NCI-H774 (cell line): ENCODE measurements around the gene LRRK1.
A peak's percentile ranks its signal among the peaks of the same experiment; 100 is the strongest.

Experiments
- DNase-seq: peaks from one replicate; lab custom pipeline; 2025; lab: John Stamatoyannopoulos, UW

The LRRK1 gene

GRCh38 chr15:101022876-101023275 lies 103.7 kb downstream of the LRRK1 start:
- no peak for DNase-seq

GRCh38 chr15:101023501-101024072 lies 104.4 kb downstream of the LRRK1 start:
- DNase-seq, result no peak

DNA sequence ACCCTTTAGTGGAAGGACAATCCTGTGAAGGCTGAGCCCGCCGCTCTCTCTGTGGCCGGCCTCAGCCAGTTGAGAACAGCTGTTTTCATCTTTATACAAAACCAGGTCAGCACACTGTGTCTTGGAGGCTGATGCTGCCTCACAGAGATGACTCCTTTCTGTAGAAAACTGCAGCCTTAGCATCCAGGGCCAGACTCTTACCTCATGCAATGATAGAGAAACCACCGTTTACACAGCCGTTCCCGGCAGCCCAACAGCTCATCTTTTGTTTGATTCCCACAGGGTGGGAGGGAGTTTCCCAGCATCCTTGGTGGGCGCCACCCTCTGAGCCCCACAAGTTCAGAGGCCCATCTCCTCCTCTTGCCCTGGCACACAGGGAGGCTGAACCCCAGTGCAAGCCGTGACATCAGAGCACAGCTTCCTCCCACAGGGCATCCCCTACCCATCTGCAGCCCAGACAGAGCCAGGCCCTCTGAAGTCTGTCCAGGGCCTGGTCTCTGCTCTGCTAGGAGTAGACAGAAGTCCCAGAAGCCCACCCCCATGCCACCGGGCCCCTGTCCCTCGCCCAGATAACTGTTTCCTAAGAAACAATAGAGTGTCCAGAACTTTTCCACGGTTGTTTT lies 105.0 kb downstream of the LRRK1 start:
- no peak for DNase-seq

- no peak for DNase-seq
These were observed 105.7 kb downstream of the LRRK1 start for GRCh38 chr15:101024706-101025500.

GRCh38 chr15:101025501-101025885 lies 106.3 kb downstream of the LRRK1 start:
- DNase-seq, result no peak

GRCh38 chr15:101025896-101026631 lies 106.9 kb downstream of the LRRK1 start:
- no peak for DNase-seq

- no peak for DNase-seq
These were observed 107.6 kb downstream of the LRRK1 start for GRCh38 chr15:101026656-101027272.

- DNase-seq, result no peak
These were observed 108.2 kb downstream of the LRRK1 start for GRCh38 chr15:101027273-101027901.

- DNase-seq, result no peak
These were observed 108.8 kb downstream of the LRRK1 start for GRCh38 chr15:101027920-101028319.

- no peak for DNase-seq
These were observed 109.2 kb downstream of the LRRK1 start for GRCh38 chr15:101028321-101028720.

- no peak for DNase-seq
These were observed 109.7 kb downstream of the LRRK1 start for GRCh38 chr15:101028772-101029438.

GRCh38 chr15:101029971-101030661 lies 111.0 kb downstream of the LRRK1 start:
- DNase-seq, result no peak

GRCh38 chr15:101031213-101031612 lies 112.1 kb downstream of the LRRK1 start:
- DNase-seq, result peak; percentile 37

GRCh38 chr15:101033801-101034200 lies 114.6 kb downstream of the LRRK1 start:
- no peak for DNase-seq

GRCh38 chr15:101035611-101036010 lies 116.5 kb downstream of the LRRK1 start:
- no peak for DNase-seq

GRCh38 chr15:101036189-101036588 lies 117.0 kb downstream of the LRRK1 start:
- no peak for DNase-seq

DNA sequence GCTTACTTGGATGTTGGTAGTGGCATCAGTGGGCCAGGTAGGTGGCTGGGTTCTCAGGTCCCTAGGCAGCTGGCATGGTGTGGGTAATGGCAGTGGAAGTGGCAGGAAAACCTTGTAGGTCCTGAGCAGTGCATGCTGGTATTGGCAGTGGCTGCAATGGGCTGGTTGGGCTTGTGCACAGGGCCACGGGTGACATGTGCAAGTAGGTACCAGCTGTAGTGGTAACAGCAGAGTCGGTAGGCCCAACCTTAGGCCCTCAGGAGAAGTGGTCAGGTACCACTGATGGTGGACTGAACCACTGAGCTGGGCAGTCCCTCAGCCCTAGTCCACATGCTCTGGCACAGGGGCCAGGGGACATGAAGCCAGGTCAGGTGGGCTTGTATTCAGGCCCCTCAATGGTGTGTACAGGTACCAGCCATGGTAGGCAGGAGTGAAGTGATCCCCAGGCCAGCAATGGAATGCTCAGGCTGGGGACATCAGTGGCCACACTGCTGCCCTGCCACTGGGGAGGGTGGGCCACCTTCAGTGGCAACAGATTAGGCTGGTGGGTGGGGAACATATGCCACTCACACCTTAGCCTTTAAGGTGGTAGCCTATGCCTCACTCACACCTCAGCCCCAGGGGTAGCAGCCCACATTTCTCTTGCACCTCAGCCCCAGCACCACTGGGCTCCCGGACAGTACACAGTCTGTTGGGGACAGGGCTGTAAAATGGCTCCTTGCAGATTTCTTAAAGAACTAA lies 118.1 kb downstream of the LRRK1 start:
- no peak for DNase-seq

DNA sequence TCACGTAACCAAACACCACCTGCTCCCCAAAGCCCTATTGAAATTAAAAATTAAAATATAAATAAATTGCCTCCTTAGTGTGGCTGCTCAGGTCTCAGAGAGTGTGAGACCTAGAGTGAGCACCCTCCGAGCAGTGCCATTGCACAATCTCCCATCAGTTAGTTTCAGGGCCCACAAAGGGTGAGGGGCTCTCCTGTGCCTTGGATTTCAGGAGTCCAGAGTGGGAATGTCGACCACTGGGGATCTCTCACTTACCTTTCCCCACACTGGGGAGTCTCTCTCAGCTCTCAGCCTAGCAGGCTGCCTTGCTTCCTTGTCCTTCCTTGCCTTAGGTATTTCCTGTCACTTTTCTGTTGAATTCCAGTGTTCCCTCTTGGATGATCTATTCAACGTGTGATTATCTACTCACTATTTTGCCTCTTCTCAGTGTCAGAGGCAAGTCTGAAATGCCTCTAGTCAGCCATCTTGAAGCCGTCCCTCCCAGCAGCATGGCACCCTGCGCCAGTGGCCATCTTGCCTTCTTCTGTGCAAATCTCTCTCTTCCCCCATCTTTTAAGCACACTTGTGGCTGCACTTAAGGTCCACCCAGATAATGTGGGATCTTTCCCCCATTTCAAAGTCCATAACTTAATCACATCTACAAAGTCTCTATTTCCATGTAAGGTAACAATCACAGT lies 119.3 kb downstream of the LRRK1 start:
- DNase-seq, result no peak

GRCh38 chr15:101039461-101039860 lies 120.3 kb downstream of the LRRK1 start:
- DNase-seq, result no peak
